GM23248 (cell line): Measurements from ENCODE around the gene LOXL1.

Experiments used
- EZH2 ChIP-seq: fragments of 200-600 bp; sonication (generic); IDR thresholded peaks from 2 replicates; pipeline ENCODE4 v1.6.1; 2018; ENCODE audit warnings: antibody characterized with exemption, mild to moderate bottlenecking; ENCODE audit not compliant: insufficient read depth, poor library complexity, severe bottlenecking
- EZH2phosphoT487 ChIP-seq: fragments of 200-600 bp; sonication (generic); IDR thresholded peaks from 2 replicates; pipeline ENCODE4 v1.6.1; 2018; ENCODE audit warnings: antibody characterized with exemption, moderate library complexity, mild to moderate bottlenecking, low read depth; ENCODE audit not compliant: insufficient read depth

DNA sequence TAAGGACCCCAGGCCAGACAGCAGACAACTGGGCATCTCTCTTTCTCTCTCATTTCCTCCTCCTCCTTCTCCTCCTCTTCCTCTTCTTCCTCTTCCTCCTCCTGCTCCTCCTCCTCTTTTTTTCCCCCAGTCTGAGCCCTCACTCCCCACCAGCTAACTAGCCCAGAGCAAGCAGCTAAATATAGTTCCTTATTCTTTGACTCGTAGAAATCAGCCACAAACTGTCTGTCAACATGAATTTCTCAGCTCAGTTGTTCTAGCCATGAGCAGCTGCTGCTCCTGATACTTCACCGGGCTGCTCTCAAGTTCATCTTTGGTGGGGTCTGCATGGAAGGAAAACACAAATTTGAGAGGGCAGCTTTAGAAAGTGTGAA lies 19.2 kb upstream of the LOXL1 start:
- TF ChIP-seq EZH2phosphoT487 (no peak), EZH2 (no peak)
